Measurements from ENCODE around the gene MYLK.

Gene MYLK

GRCh38 chr3:123774474-123774873, 109.7 kb downstream of the MYLK start:
- no peak for DNase-seq (ENCODE audit: low read depth, low spot score)

DNA sequence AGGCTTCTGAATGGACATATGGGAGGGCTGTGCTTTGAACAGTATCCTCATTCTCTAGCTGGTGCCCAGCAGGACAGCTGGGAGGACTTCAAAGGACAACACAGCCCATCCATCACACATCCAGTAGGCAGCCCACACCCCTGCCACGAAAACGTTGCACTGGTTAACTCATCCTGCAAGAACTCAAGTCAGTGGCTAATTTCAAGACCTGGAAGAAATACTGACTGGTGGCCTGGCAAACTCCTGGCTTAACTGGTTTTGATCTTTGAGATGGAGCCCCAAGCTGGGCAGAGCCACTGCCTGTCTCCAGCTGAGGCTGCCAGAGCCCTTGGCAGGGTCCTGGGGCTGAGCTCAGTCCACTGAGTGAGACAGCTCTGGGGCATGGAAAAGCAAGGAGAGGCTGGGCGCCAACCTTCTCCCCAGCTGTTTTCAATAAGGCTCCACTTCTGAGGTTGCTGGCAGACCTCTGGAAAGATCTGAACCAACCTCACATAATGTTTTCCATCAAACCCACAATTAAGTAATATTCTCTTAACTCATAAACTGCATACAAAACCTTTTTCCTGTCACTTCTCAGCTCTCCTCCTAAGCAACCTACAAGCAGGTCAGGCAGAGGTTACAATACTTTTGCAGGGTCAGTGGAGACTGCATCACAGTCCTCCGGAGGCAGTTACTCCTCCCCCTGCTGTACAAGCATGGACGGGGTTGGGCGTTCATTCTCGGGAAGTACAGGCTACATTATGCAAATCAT, 110.3 kb downstream of the MYLK start:
- no peak for DNase-seq (ENCODE audit: low read depth, low spot score)

- DNase-seq (ENCODE audit: low read depth, low spot score), result no peak
Measured at GRCh38 chr3:123769356-123769743, 114.8 kb downstream of the MYLK start.

DNA sequence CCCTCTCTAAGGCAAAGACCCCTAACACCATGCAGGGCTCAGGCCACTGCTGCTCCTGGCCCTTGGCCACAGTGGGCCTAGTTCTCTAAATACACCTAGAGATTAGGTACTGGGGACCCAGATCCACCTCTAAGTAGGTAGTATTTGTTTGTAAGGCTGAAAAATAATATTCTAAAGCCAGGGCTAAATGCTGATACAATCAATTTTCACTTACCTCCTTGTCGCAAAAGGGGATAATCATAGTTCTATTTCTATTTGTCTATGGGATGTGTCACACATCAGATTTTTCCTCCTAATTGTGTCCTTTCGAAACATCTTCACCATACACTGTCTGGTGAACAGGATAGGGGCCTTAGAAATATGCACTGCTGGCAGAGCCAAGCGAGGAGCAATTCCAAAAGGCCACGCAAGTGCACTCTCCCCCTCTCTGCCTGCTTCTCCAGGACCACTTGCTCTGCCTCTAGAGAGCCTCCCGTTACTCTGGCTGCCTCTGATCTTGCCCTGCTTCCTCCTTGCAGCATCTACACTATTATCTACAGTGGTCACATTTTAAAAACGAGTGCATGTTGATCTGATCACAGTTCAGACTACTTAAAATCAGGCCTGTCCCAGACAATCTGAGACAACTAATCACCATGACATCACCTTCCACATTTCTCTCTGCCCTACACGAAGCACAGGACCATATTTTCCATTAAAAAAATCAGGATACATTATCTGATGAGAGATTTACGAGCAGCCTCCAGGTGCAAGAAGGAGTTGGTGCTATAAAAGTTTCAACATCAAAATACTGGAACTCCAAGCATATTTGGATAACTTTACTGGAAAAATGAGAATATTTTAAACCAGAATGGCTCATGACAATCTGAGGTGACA, 115.4 kb downstream of the MYLK start:
- DNase-seq (ENCODE audit: low read depth, low spot score), result no peak

DNA sequence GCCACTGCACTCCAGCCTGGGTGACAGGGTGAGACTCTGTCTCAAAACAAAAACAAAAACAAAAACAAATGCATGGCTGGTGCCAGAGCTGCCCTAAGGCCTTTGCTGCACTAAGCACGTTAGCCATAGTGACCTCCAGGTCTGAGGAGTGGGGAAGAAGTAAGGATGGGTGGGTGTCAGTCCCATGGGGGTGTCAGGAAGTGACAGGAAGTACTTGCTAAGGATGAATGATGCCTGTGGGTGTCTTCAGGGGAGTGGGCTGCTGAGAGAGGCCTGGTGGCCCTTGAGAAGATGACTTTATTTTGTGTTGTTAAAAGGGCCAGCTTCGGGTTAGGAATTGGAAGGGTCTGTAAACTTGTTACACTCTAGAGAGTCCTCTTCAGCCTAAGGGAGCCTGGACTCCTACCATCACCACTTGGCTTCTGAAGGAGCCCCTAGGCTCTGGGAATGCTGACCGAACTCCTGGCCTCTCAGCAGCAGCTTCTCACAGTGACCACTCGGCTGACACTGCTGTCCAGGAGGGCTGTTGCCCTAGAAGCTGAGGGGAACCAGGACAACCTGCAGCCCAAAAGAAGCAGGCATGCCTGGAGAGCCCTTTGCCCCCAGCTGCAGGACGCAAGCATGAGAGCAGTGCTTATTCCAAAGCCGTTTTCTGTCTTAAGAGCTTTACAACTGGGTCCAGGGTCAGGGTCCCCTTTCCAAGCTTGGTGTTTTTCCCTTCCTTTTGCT, 116.4 kb downstream of the MYLK start:
- DNase-seq (ENCODE audit: low read depth, low spot score), result no peak

- DNase-seq (ENCODE audit: low read depth, low spot score), result no peak
Measured at GRCh38 chr3:123767009-123767372, 117.1 kb downstream of the MYLK start.

DNA sequence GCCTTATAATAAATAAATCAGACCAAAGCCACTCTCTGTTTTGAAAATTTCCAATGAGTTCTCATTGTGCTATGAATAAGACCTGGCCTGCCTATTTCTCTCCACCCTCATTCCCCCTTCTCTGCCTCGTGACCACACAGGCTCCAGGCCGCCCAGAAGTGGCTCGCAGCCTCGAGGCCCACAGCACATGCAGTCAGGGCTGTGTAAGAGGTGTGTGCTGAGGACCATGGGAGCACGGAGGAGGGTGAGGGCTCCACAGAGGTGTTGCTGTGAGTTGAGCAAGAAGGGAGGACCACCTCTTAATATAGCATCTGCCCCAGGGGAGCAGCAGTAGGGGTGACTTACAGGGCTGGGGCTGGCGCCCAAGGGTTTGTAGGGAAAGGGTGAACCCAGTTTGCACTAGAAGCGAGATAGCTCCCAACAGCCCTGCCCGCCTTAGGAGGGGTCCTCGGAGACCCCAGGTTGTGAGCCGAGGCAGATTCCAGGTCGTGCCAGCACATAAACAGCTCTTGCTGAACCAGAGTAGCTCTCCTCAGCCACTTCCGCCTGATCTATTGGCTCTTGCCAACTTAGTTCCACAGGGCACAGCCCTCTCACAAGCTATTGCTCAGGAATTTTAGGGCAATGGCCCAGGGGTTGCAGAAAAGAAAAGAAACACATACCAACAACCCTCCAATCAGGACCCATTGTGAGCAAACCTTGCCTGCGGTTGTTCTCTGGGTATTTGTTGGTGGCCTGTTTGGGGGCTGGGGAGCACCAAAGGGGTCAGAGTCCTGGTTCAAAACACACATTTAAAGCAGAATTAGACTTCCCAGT, 117.7 kb downstream of the MYLK start:
- no peak for DNase-seq (ENCODE audit: low read depth, low spot score)

DNA sequence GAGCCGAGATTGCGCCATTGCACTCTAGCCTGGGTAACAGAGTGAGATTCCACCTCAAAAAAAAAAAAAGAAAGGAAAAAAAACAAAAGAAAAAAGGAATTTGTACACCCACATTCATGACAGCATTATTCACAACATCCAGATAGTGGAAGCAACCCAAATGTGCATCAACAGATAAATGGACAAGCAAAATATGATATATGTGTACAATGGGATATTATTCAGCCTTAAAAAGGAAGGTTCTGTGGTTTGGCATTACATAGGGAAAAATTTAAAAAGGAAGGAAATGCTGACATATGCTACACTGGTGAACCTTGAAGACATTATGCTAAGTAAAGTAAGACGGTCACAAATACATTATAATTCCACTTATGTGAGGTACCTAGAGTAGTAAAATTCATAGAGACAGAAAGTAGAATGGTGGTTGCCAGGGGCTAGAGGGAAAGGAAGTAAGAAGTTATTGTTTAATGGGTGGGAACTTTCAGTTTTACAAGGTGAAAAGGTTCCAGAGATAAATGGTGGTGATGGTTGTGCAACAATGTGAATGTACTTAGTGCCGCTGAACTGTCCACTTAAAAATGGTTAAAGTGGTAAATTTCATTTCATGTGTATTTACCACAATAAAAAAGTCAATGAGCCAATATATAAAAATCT, 118.5 kb downstream of the MYLK start:
- DNase-seq (ENCODE audit: low read depth, low spot score), result no peak

- no peak for DNase-seq (ENCODE audit: low read depth, low spot score)
Measured at GRCh38 chr3:123764647-123765046, 119.5 kb downstream of the MYLK start.

GRCh38 chr3:123762805-123763204, 121.3 kb downstream of the MYLK start:
- no peak for DNase-seq (ENCODE audit: low read depth, low spot score)

DNA sequence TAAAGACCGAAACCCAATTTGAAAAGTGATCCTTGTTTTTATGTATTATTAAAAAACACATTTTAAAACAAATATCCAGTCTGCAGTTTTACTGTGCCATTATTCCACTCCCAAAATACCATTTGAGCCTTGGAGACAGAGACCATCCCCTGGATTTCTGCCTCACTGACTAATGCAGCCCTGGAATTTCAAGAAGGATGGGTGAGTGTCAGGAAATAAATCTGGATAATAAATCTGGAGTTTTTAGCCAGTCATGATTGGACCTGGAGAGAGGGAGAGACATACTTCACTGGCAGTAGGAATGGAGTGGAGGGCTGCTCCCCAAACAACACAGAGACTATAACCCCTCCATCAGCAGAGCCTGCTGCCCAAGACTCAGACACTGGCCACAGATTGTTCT, 123.3 kb downstream of the MYLK start:
- DNase-seq (ENCODE audit: low read depth, low spot score), result no peak

- no peak for DNase-seq (ENCODE audit: low read depth, low spot score)
Measured at GRCh38 chr3:123759871-123760270, 124.3 kb downstream of the MYLK start.

- DNase-seq (ENCODE audit: low read depth, low spot score), result no peak
Measured at GRCh38 chr3:123759311-123759710, 124.8 kb downstream of the MYLK start.

- DNase-seq (ENCODE audit: low read depth, low spot score), result no peak
Measured at GRCh38 chr3:123758081-123758564, 126.0 kb downstream of the MYLK start.

DNA sequence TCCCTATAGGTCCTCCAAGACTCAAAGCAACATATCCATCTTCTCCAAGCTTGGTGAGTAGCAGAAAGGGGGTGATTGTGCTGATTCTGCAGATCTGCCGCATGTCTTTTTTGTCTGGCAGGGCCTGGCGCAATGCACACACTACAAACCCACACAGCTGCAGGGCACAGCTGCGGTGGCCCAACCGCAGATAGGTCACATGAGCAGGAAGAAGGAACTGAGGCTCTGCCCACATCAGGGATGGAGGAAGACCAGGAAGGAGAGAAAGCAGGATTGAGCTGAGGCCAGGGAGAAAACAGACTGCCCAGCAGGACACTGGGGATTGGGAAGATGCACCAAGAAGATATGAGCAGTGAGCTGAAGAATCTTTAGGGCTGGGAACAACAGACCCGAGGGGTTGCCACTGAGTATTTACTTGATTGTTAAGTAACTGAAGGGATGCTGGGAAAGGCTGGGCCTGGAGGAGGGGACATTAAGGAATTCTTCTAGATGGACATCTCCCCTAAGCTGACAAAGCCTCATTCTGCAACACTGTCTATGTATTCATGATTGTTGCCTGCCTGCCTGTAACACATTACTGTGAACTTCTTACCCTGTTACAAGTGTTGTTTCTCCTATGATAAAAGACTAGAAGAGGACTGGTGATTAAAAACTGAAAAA, 126.7 kb downstream of the MYLK start:
- no peak for DNase-seq (ENCODE audit: low read depth, low spot score)

DNA sequence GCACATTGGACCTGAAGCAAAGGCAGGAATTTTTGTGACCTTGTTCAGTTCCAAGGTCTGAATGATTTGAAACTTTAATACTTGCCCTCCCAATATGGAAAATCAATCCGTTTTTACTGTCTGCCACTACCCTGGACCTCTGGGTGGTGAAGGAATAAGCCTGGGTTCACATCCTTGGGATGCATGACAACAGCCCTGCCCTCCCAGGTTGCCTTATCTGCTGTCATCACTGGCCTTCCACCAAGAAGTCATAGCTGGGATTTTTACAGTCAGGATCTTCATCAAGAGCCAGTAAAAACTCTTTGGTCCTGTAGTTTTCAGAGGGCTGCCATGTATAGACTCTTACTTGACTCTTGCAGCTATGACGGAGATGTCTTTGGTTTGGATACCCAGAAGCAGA, 128.6 kb downstream of the MYLK start:
- DNase-seq (ENCODE audit: low read depth, low spot score), result no peak

- DNase-seq (ENCODE audit: low read depth, low spot score), result no peak
Measured at GRCh38 chr3:123755085-123755484, 129.0 kb downstream of the MYLK start.

- DNase-seq (ENCODE audit: low read depth, low spot score), result no peak
Measured at GRCh38 chr3:123753286-123753685, 130.8 kb downstream of the MYLK start.

- DNase-seq (ENCODE audit: low read depth, low spot score), result no peak
Measured at GRCh38 chr3:123752228-123752627, 131.9 kb downstream of the MYLK start.

- DNase-seq (ENCODE audit: low read depth, low spot score), result no peak
Measured at GRCh38 chr3:123751433-123751832, 132.7 kb downstream of the MYLK start.

Data from activated CD4-positive, CD25-positive, alpha-beta regulatory T cell treated with anti-CD3 and anti-CD28 coated beads, Interleukin-2, amount 50 U/mL, for 16 hours (primary cell).